ENCODE data around the gene DNAJC5G.

DNA sequence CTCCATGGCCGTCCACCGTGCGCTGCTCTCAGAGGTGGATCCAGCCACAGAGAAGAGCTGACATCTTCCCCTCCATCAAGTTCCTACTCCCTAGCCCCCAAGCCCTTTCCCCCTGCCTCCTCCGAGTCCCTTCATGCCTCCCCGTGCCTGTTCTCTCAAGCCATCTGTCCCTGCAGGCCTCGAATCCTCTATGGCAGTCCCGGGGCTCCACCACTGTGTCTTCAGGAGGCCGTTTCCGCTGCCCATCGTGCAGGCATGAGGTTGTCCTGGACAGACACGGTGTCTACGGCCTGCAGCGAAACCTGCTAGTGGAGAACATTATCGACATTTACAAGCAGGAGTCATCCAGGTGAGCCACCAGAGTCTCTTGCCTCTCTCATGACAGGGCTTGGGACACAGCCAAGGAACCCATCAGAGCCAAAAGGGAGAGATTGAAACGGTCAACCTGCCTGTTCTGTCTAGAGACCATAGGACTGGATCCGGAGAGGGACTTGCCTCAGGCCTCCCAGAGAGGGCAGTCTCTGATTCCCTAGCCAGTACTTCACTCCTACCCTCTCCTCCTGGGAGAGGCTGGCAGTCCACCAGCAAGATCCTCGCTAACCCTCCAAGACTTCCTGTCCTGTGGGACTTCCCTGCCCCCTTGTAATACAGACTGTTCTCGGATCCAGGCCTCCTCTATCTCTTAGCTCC, 23.3 kb downstream of the DNAJC5G start:
- TF ChIP-seq EZH2 (IDR thresholded peaks at IDR 0.05; ENCODE audit: borderline replicate concordance, low read length) = no peak
- TF ChIP-seq, protein P1, sequence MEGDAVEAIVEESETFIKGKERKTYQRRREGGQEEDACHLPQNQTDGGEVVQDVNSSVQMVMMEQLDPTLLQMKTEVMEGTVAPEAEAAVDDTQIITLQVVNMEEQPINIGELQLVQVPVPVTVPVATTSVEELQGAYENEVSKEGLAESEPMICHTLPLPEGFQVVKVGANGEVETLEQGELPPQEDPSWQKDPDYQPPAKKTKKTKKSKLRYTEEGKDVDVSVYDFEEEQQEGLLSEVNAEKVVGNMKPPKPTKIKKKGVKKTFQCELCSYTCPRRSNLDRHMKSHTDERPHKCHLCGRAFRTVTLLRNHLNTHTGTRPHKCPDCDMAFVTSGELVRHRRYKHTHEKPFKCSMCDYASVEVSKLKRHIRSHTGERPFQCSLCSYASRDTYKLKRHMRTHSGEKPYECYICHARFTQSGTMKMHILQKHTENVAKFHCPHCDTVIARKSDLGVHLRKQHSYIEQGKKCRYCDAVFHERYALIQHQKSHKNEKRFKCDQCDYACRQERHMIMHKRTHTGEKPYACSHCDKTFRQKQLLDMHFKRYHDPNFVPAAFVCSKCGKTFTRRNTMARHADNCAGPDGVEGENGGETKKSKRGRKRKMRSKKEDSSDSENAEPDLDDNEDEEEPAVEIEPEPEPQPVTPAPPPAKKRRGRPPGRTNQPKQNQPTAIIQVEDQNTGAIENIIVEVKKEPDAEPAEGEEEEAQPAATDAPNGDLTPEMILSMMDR (conservative IDR thresholded peaks at IDR 0.05 in 1 of 2, IDR thresholded peaks at IDR 0.05 in 1 of 2; ENCODE audit: extremely low read depth in 1 of 2, insufficient read depth in 1 of 2, low read depth in 1 of 2, low read length in 2 of 2) = no peak

Data from mammary epithelial cell (primary cell).